PC-9 (cell line): ENCODE results near the gene JADE2. TPM values are rescaled to one million over a fixed set of nuclear protein-coding genes. Genes with fewer than 3 reads are reported as not detected.

Source experiments
- BruUV-seq: library from RNA; stranded (reverse); fragments of 400-500 nt; replicated peaks from 2 replicates; lab custom pipeline; 2021; lab: Mats Ljungman, UMichigan
- CTCF ChIA-PET: fragments of 300-600 bp; sonication (Branson Sonifier 250); formaldehyde crosslinking; loops from one replicate; lab custom pipeline; 2022; ENCODE audit warnings: antibody characterized with exemption; lab: Charles Lee
- POLR2A ChIA-PET: fragments of 300-600 bp; sonication (Branson Sonifier 250); formaldehyde crosslinking; loops from one replicate; lab custom pipeline; 2022; ENCODE audit warnings: antibody characterized with exemption; ENCODE audit not compliant: unreplicated experiment; lab: Charles Lee
- DNase-seq, 2 experiments: peaks; one replicate each; pipeline versions ENCODE4 v3.0.0 to v3.0.0-alpha.2; 2015 to 2022; ENCODE audit warnings: mixed read lengths in 1 of 2
- H2AFZ ChIP-seq: fragments of 200-600 bp; sonication (generic); 2 replicates; pipeline ENCODE4 v1.8.1; 2017; ENCODE audit warnings: antibody characterized with exemption
- H3F3A ChIP-seq: fragments of 200-600 bp; sonication (generic); 2 replicates; pipeline ENCODE4 v1.8.1; 2017; ENCODE audit warnings: antibody characterized with exemption, mild to moderate bottlenecking, low read depth; ENCODE audit not compliant: insufficient read depth
- H3K27ac ChIP-seq: fragments of 200-600 bp; sonication (generic); 2 replicates; pipeline ENCODE4 v1.6.1; 2016; ENCODE audit warnings: mixed run types
- H3K27me3 ChIP-seq: fragments of 200-600 bp; sonication (generic); 2 replicates; pipeline ENCODE4 v1.6.1; 2016; ENCODE audit warnings: low read depth, mixed run types; ENCODE audit not compliant: insufficient read depth
- H3K36me3 ChIP-seq: fragments of 200-600 bp; sonication (generic); 2 replicates; pipeline ENCODE4 v1.6.1; 2016; ENCODE audit warnings: low read depth, mixed run types
- H3K4me1 ChIP-seq: fragments of 200-600 bp; sonication (generic); replicated peaks from 2 replicates; pipeline ENCODE4 v1.6.1; 2016; ENCODE audit warnings: mixed run types; ENCODE audit not compliant: insufficient read depth
- H3K4me2 ChIP-seq: fragments of 200-600 bp; sonication (generic); 2 replicates; pipeline ENCODE4 v1.6.1; 2017; ENCODE audit warnings: mixed run types
- H3K4me3 ChIP-seq: fragments of 200-600 bp; sonication (generic); 2 replicates; pipeline ENCODE4 v1.6.1; 2016; ENCODE audit warnings: mixed run types
- H3K79me2 ChIP-seq: fragments of 200-600 bp; sonication (generic); 2 replicates; pipeline ENCODE4 v1.6.1; 2017; ENCODE audit warnings: low read depth, mixed run types
- H3K9me2 ChIP-seq: fragments of 200-600 bp; sonication (generic); 2 replicates; pipeline ENCODE4 v1.8.1; 2017; ENCODE audit warnings: mild to moderate bottlenecking; ENCODE audit not compliant: insufficient read depth
- H3K9me3 ChIP-seq: fragments of 200-600 bp; sonication (generic); 2 replicates; pipeline ENCODE4 v1.8.1; 2016; ENCODE audit warnings: low read depth; ENCODE audit not compliant: insufficient read depth
- H4K20me1 ChIP-seq: fragments of 200-600 bp; sonication (generic); 2 replicates; pipeline ENCODE4 v1.8.1; 2017; ENCODE audit not compliant: insufficient read depth
- CTCF ChIP-seq: fragments of 200-600 bp; sonication (generic); conservative IDR thresholded peaks from 2 replicates; pipeline ENCODE4 v1.6.1; 2017; ENCODE audit warnings: mixed run types, antibody characterized with exemption, mild to moderate bottlenecking, moderate library complexity
- EZH2 ChIP-seq: fragments of 200-600 bp; sonication (generic); IDR thresholded peaks from 2 replicates; pipeline ENCODE4 v1.8.0; 2017; ENCODE audit warnings: antibody characterized with exemption, low read depth
- intact Hi-C: fragments of 100-400 bp; cut with micrococcal nuclease; formaldehyde crosslinking; loops from one replicate; pipeline ENCODE4 v1.10.0; 2022; ENCODE audit not compliant: unreplicated experiment
- total RNA-seq: library from RNA; stranded (reverse); gene quantifications from 2 replicates; pipeline ENCODE4 v1.2.3, GENCODE V29; 2021

The JADE2 gene
- total RNA-seq, 1 experiment from 2014 or later, result 82.1 TPM

GRCh38 chr5:134561871-134562296 lies 36.4 kb downstream of the JADE2 start:
- DNase-seq, result no peak
- H3K4me2 ChIP-seq, result no peak overlapping the region
- H3K27ac ChIP-seq, result no peak overlapping the region

GRCh38 chr5:134563221-134563620 lies 37.8 kb downstream of the JADE2 start:
- Histone ChIP-seq H3K4me2 (no peak overlapping the region), H3K9me3 (no peaks in the 10 kb centered on the region), H2AFZ (no peak overlapping the region), H3K9me2 (no peaks in the 10 kb centered on the region), H3K27me3 (no peaks in the 10 kb centered on the region), H3K36me3 (peaks cover 20% of the 10 kb centered on the region), H3K27ac (no peak overlapping the region), H3K4me1 (no peaks in the 10 kb centered on the region), H3K4me3 (no peak overlapping the region), H4K20me1 (peaks cover 30% of the 10 kb centered on the region), H3F3A (no peaks in the 10 kb centered on the region), H3K79me2 (no peaks in the 10 kb centered on the region)
- TF ChIP-seq EZH2, result no peak
- no peak for DNase-seq
- intact Hi-C loops, result no loop called here
- POLR2A ChIA-PET, result no interaction called here
- CTCF ChIA-PET, result no interaction called here
- BruUV-seq, result no TSS peak

More at GRCh38 chr5:134561871-134562296, 36.4 kb downstream of the JADE2 start:
- no peaks in the 10 kb centered on the region for H3K27me3 ChIP-seq
- intact Hi-C loops, result no loop called here
- H3F3A ChIP-seq, result no peaks in the 10 kb centered on the region
- peaks cover 21% of the 10 kb centered on the region for H4K20me1 ChIP-seq
- H3K9me3 ChIP-seq, result no peaks in the 10 kb centered on the region
- ChIA-PET POLR2A (no interaction called here), CTCF (no interaction called here)
- H3K79me2 ChIP-seq, result no peaks in the 10 kb centered on the region; the same call in 1 of the 2 replicates
- no peak; the same call in 1 of the 2 replicates for TF ChIP-seq CTCF
- TF ChIP-seq EZH2, result no peak
- H3K36me3 ChIP-seq, result peaks cover 15% of the 10 kb centered on the region
- no peak overlapping the region for H3K4me3 ChIP-seq
- BruUV-seq, result no TSS peak
- H3K4me1 ChIP-seq, result no peaks in the 10 kb centered on the region
- no peaks in the 10 kb centered on the region for H3K9me2 ChIP-seq
- no peak overlapping the region for H2AFZ ChIP-seq

DNA sequence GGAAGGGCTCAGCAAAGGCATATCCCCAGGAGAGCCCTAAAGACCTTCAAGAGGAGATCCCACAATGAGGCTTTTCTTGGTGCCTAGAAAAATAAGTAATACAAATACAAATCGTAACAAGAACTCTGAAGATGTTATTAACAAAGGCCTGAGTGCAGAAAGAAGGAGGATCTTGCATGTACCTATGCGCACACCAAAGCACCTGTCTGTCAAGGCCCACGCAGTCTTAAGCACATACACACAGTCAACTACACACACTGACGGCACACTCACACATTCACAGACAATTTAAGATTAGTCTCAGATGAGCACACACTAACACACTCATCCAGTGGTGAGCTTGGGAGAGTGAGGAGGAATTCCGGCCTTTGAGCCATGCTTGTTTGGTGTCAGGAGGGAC lies 38.5 kb downstream of the JADE2 start:
- Histone ChIP-seq H3K4me1 (no peaks in the 10 kb centered on the region), H3F3A (no peaks in the 10 kb centered on the region), H3K27me3 (no peaks in the 10 kb centered on the region), H3K4me3 (no peak overlapping the region), H2AFZ (no peak overlapping the region), H4K20me1 (peaks cover 24% of the 10 kb centered on the region), H3K9me2 (no peaks in the 10 kb centered on the region), H3K27ac (no peak overlapping the region), H3K36me3 (peaks cover 20% of the 10 kb centered on the region), H3K4me2 (no peak overlapping the region), H3K9me3 (no peaks in the 10 kb centered on the region), H3K79me2 (no peaks in the 10 kb centered on the region)
- TF ChIP-seq EZH2 (no peak), CTCF (no peak)
- no peak for DNase-seq
- BruUV-seq, result no TSS peak
- POLR2A ChIA-PET, result no interaction called here
- CTCF ChIA-PET, result no interaction called here
- intact Hi-C loops, result no loop called here

DNA sequence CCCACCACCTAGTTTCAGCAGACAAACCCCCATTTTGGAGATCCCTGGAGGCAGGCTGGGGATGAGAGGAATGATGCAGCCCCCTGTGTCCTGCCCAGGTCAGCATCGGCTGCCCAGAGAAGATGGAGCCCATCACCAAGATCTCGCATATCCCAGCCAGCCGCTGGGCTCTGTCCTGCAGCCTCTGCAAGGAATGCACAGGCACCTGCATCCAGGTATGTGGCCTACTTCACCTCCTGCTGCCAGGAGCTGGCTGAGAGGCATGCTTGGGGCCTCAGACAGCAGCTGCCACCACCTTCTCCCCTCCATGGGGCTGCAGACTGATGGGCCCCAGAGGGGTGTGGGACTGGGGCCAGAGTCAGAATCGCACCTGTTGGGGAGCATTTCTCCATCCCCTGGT lies 38.9 kb downstream of the JADE2 start:
- Histone ChIP-seq H3K79me2 (no peaks in the 10 kb centered on the region), H3K4me3 (no peak overlapping the region), H3K4me1 (no peaks in the 10 kb centered on the region), H4K20me1 (peaks cover 24% of the 10 kb centered on the region), H3K9me2 (no peaks in the 10 kb centered on the region), H2AFZ (no peak overlapping the region), H3K27me3 (no peaks in the 10 kb centered on the region), H3F3A (no peaks in the 10 kb centered on the region), H3K27ac (no peak overlapping the region), H3K4me2 (no peak overlapping the region), H3K9me3 (no peaks in the 10 kb centered on the region), H3K36me3 (peaks cover 20% of the 10 kb centered on the region)
- intact Hi-C loops, result no loop called here
- no TSS peak for BruUV-seq
- DNase-seq, result no peak
- POLR2A ChIA-PET, result no interaction called here
- TF ChIP-seq EZH2 (no peak), CTCF (no peak)
- CTCF ChIA-PET, result no interaction called here
